Liver (tissue), 9 donors: ENCODE measurements around the gene PITPNC1. TPM values are rescaled to one million over a fixed set of nuclear protein-coding genes. Genes with fewer than 3 reads are reported as not detected.

Experiments used
- DNase-seq: peaks from one replicate; pipeline ENCODE4 v3.0.0-alpha.2; 2017; ENCODE audit warnings: low spot score
- H3K27ac ChIP-seq, 2 donors: one replicate each; pipeline ENCODE4 v1.7.0; 2013; ENCODE audit warnings: inconsistent platforms in 2 of 2, low read length in 2 of 2, control low read depth in 1 of 2, low read depth in 1 of 2, mild to moderate bottlenecking in 1 of 2
- H3K27me3 ChIP-seq, 4 donors: one replicate each; pipeline versions ENCODE4 v1.6.1 to v1.7.0; 2013; ENCODE audit warnings: low read length in 3 of 4, inconsistent platforms in 1 of 4, mild to moderate bottlenecking in 1 of 4, moderate library complexity in 1 of 4; ENCODE audit not compliant: control insufficient read depth in 4 of 4, insufficient read depth in 4 of 4
- H3K36me3 ChIP-seq, 4 donors: one replicate each; pipeline versions ENCODE4 v1.6.1 to v1.7.0; 2013; ENCODE audit warnings: low read length in 3 of 4, mild to moderate bottlenecking in 3 of 4, low read depth in 1 of 4, moderate library complexity in 1 of 4; ENCODE audit not compliant: control insufficient read depth in 4 of 4, insufficient read depth in 3 of 4
- H3K4me1 ChIP-seq, 4 donors: one replicate each; pipeline versions ENCODE4 v1.6.1 to v1.7.0; 2013; ENCODE audit warnings: low read length in 3 of 4, mild to moderate bottlenecking in 3 of 4, moderate library complexity in 1 of 4; ENCODE audit not compliant: control insufficient read depth in 4 of 4, insufficient read depth in 4 of 4
- H3K4me3 ChIP-seq, 3 donors: one replicate each; pipeline versions ENCODE4 v1.6.1 to v1.7.0; 2013; ENCODE audit warnings: low read length in 3 of 3, control low read depth in 1 of 3, low read depth in 1 of 3, mild to moderate bottlenecking in 1 of 3
- H3K9ac ChIP-seq, 2 donors: one replicate each; pipeline ENCODE4 v1.7.0; 2013; ENCODE audit warnings: low read length in 2 of 2, mild to moderate bottlenecking in 2 of 2, moderate library complexity in 2 of 2, control low read depth in 1 of 2, low read depth in 1 of 2
- H3K9me3 ChIP-seq, 4 donors: one replicate each; pipeline versions ENCODE4 v1.6.1 to v1.7.0; 2013; ENCODE audit warnings: low read length in 3 of 4; ENCODE audit not compliant: control insufficient read depth in 4 of 4
- ATF3 ChIP-seq: IDR thresholded peaks from 2 replicates; pipeline ENCODE4 v1.6.1; 2016; ENCODE audit warnings: antibody characterized with exemption
- EGR1 ChIP-seq, 2 donors: IDR thresholded peaks; 2 replicates each; pipeline ENCODE4 v1.6.1; 2016 to 2018; ENCODE audit warnings: antibody characterized with exemption in 2 of 2, low read depth in 2 of 2
- FOXA1 ChIP-seq: IDR thresholded peaks from 2 replicates; pipeline ENCODE4 v1.6.1; 2016; ENCODE audit warnings: antibody characterized with exemption
- FOXA2 ChIP-seq: IDR thresholded peaks from 2 replicates; pipeline ENCODE4 v1.6.1; 2016; ENCODE audit warnings: antibody characterized with exemption
- GABPA ChIP-seq, 2 donors: IDR thresholded peaks in 1 of 2; conservative IDR thresholded peaks in 1 of 2; 2 replicates each; pipeline ENCODE4 v1.6.1; 2016; ENCODE audit warnings: antibody characterized with exemption in 2 of 2, mild to moderate bottlenecking in 1 of 2, moderate library complexity in 1 of 2
- HNF4A ChIP-seq, 2 donors: conservative IDR thresholded peaks; 2 replicates each; pipeline ENCODE4 v1.6.1; 2016; ENCODE audit warnings: antibody characterized with exemption in 2 of 2, mild to moderate bottlenecking in 2 of 2
- HNF4G ChIP-seq: IDR thresholded peaks from 2 replicates; pipeline ENCODE4 v1.6.1; 2016; ENCODE audit warnings: antibody characterized with exemption
- MAX ChIP-seq: IDR thresholded peaks from 2 replicates; pipeline ENCODE4 v1.6.1; 2016; ENCODE audit warnings: antibody characterized with exemption
- NR2F2 ChIP-seq: IDR thresholded peaks from 2 replicates; pipeline ENCODE4 v1.6.1; 2016; ENCODE audit warnings: antibody characterized with exemption
- RAD21 ChIP-seq, 2 donors: IDR thresholded peaks; 2 replicates each; pipeline ENCODE4 v1.6.1; 2016; ENCODE audit warnings: antibody characterized with exemption in 2 of 2, mild to moderate bottlenecking in 2 of 2
- REST ChIP-seq: IDR thresholded peaks from 2 replicates; pipeline ENCODE4 v1.6.1; 2016; ENCODE audit warnings: antibody characterized with exemption, mild to moderate bottlenecking
- SP1 ChIP-seq: IDR thresholded peaks from 2 replicates; pipeline ENCODE4 v1.6.1; 2018; ENCODE audit warnings: antibody characterized with exemption, mild to moderate bottlenecking
- TAF1 ChIP-seq: conservative IDR thresholded peaks from 2 replicates; pipeline ENCODE4 v1.6.1; 2016; ENCODE audit warnings: antibody characterized with exemption, mild to moderate bottlenecking
- WGBS: extraction: QIAGEN DNeasy Blood & Tissue Kit; methylation state at CpG from one replicate; pipeline ENCODE4 v1.1.7; 2013; 5-methylcytosine and 5-hydroxymethylcytosine counted together
- polyA plus RNA-seq, 2 donors: library from polyadenylated mRNA; stranded (reverse) in 1 of 2; unstranded in 1 of 2; fragments of 200-250 nt in 1 of 2; fragments of >200 nt in 1 of 2; fragmentation: Nextera tagmentation in 1 of 2; extraction: Ambion mirVana in 1 of 2; gene quantifications; one replicate each; pipeline versions ENCODE4 v1.2.1 to v1.2.3, GENCODE V29; 2013 to 2015
- total RNA-seq, 2 donors: library from RNA; depleted of rRNA; stranded (reverse); fragments of >200 nt; gene quantifications; one replicate each; pipeline ENCODE4 v1.2.3, GENCODE V29; 2014
- donor health status: healthy.
- donor health status: healthy.
- donor health status: healthy.
- donor health status: healthy.
- donor health status: healthy.

PITPNC1 gene
- total and polyA plus RNA-seq, 4 donors, result 2.3 to 10.2 (median 5.7) TPM

GRCh38 chr17:67449845-67450755 lies 73.0 kb downstream of the PITPNC1 start:
- no peak for DNase-seq
- WGBS, result 90% methylated on average over 16 of the region's 16 CpGs
- H3K36me3 ChIP-seq, result no peaks in the 10 kb centered on the region
- no peak overlapping the region for H3K9ac ChIP-seq
- H3K9me3 ChIP-seq, result no peaks in the 10 kb centered on the region
- no peak overlapping the region for H3K4me3 ChIP-seq
- TF ChIP-seq EGR1 (IDR thresholded peaks at IDR 0.05; ENCODE audit: low read depth in 2 of 2) (no peak), ATF3 (no peak), HNF4G (no peak), GABPA (IDR thresholded peaks at IDR 0.05 in 1 of 2, conservative IDR thresholded peaks at IDR 0.05 in 1 of 2) (no peak), HNF4A (conservative IDR thresholded peaks at IDR 0.05) (no peak), SP1 (no peak), FOXA2 (no peak), TAF1 (no peak), RAD21 (IDR thresholded peaks at IDR 0.05) (no peak), MAX (no peak), NR2F2 (no peak), FOXA1 (no peak), REST (no peak)
- H3K27ac ChIP-seq, result no peak overlapping the region
- H3K4me1 ChIP-seq, result no peaks in the 10 kb centered on the region
- H3K27me3 ChIP-seq, result no peaks in the 10 kb centered on the region

GRCh38 chr17:67452681-67453554 lies 75.8 kb downstream of the PITPNC1 start:
- Histone ChIP-seq H3K27me3 (no peaks in the 10 kb centered on the region), H3K4me3 (no peak overlapping the region), H3K9ac (peak overlapping the region in 1 of 2 donors; percentile 64), H3K36me3 (peaks cover 0 to 1% (median 0%) of the 10 kb centered on the region in 4 donors), H3K9me3 (no peaks in the 10 kb centered on the region), H3K27ac (no peak overlapping the region), H3K4me1 (no peaks in the 10 kb centered on the region)
- DNase-seq, result no peak
- 86% methylated on average over 10 of the region's 10 CpGs for WGBS
- TF ChIP-seq ATF3 (no peak), REST (no peak), HNF4A (conservative IDR thresholded peaks at IDR 0.05) (no peak), RAD21 (IDR thresholded peaks at IDR 0.05) (no peak), FOXA1 (no peak), GABPA (IDR thresholded peaks at IDR 0.05 in 1 of 2, conservative IDR thresholded peaks at IDR 0.05 in 1 of 2) (no peak), NR2F2 (no peak), HNF4G (no peak), FOXA2 (no peak)
